ENCODE results near the gene ZNF329. TPM values are rescaled to one million over a fixed set of nuclear protein-coding genes. Genes with fewer than 3 reads are reported as not detected.

Gene ZNF329
- total and polyA plus RNA-seq, 9 of the 15 experiments (the other 6 are each of a cell fraction or from before 2014, with no cell fraction given) = 0.21 to 3.6 (median 2.2) TPM

DNA sequence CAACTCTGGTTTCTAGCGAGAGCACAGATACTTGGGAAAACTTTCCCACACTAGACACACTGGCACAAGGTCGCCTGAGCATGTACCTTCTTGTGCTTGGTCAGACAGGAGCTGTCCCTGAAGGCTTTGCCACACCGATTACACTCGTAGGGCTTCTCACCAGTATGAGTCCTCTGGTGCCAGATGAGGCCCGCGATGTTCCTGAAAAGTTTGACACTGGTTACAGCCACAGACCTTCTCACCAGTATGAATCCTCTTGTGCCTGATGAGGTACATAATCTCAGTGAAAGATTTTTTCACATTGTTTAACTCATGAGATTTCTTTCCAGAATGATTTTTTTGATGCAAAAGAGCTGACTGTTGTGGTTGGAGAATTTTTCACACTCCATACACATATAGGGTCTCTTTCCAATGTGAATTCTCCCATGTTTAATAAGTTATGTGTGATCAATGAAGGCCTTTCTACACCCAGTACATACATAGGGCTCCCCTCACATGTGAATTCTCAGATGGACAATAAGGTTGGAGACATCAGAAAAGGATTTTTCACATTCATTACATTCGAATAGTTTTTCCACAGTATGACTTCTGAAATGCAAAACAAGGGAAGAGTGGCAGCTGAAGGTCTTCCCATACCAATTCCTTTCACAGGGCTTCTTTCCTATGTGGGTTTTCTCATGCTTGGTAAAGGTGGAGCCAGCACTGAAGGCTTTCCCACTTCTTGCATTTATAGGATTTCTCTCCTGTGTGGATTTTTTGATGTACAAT lies 42.6 kb downstream of the ZNF329 start (continued):
- no peak for TF ChIP-seq E2F6 (IDR thresholded peaks at IDR 0.05; ENCODE audit: borderline replicate concordance in 1 of 2, extremely low read depth in 1 of 2, insufficient read depth in 1 of 2, insufficient read length in 1 of 2, low read depth in 1 of 2, low read length in 1 of 2, poor library complexity in 1 of 2, severe bottlenecking in 1 of 2)
- TF ChIP-seq, protein P1, sequence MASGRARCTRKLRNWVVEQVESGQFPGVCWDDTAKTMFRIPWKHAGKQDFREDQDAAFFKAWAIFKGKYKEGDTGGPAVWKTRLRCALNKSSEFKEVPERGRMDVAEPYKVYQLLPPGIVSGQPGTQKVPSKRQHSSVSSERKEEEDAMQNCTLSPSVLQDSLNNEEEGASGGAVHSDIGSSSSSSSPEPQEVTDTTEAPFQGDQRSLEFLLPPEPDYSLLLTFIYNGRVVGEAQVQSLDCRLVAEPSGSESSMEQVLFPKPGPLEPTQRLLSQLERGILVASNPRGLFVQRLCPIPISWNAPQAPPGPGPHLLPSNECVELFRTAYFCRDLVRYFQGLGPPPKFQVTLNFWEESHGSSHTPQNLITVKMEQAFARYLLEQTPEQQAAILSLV (tag; IDR thresholded peaks at IDR 0.05) = no peak

DNA sequence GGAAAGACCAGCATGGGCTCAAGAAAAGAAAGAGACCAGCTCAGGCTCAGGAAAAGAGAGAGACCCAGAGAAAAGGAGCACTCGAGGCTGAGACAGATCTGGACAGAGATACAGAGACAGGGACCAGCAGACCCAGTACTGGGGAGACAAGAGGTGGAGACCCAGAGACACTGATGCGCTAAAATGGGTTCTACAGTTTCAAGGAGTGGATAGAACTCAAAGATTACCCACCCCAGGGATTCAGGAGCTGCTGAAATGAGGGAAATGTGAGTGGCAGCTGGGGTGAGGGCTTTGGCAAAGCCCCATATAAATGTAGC lies 51.9 kb downstream of the ZNF329 start:
- H3K4me3 ChIP-seq = peak overlapping the region; percentile 49
- CTCF ChIA-PET (ENCODE audit: low intra/inter-chr PET ratio) = no interaction called here
- TF ChIP-seq ZEB2 (IDR thresholded peaks at IDR 0.05) (no peak), YY1 (IDR thresholded peaks at IDR 0.05; ENCODE audit: borderline replicate concordance in 1 of 3, control insufficient read depth in 1 of 3, extremely low read depth in 1 of 3, insufficient read depth in 3 of 3, insufficient read length in 1 of 3, insufficient replicate concordance in 2 of 3, low read depth in 1 of 3, low read length in 2 of 3) (no peak)
- no TSS peak for BruUV-seq (replicated peaks)
- no peaks in the 10 kb centered on the region for H4K20me1 ChIP-seq (replicated peaks; ENCODE audit: control insufficient read depth, insufficient read depth, low read length)
- peak overlapping the region; percentile 25; the same call in 1 of the 2 replicates for H2AFZ ChIP-seq (ENCODE audit: low read depth, low read length)
- H3K9me1 ChIP-seq (ENCODE audit: control insufficient read depth, insufficient read depth, low read length) = no peaks in the 10 kb centered on the region
- H3K4me2 ChIP-seq (ENCODE audit: insufficient read depth, low read length) = peak overlapping the region; percentile 48
- no peaks in the 10 kb centered on the region for H3K27me3 ChIP-seq (ENCODE audit: control insufficient read depth in 2 of 2, insufficient read depth in 2 of 2, low read length in 2 of 2)
- H3K36me3 ChIP-seq (ENCODE audit: control insufficient read depth, insufficient read depth, low read length) = no peaks in the 10 kb centered on the region
- H3K27ac ChIP-seq (ENCODE audit: extremely low read depth, low read depth, low read length) = no peak overlapping the region
- FAIRE-seq = no peak
- peaks cover 0 to 6% of the 10 kb centered on the region in 2 experiments; a peak in 1 of 5 replicates for H3K4me1 ChIP-seq (replicated peaks in 1 of 2; ENCODE audit: control insufficient read depth in 2 of 2, insufficient read depth in 2 of 2, low read length in 2 of 2)
- H3K79me2 ChIP-seq (ENCODE audit: control insufficient read depth, insufficient read depth, low read length) = no peaks in the 10 kb centered on the region
- WGBS (ENCODE audit: insufficient coverage, low coverage, missing lambda C conversion rate) = 0% methylated on average over 2 of the region's 2 CpGs
- DNase-seq (ENCODE audit: extremely low read depth in 1 of 4, low spot score in 3 of 4) = no peak
- no peak for ATAC-seq
- in situ Hi-C loops (cut with MboI) (no loop called here), intact Hi-C loops (cut with micrococcal nuclease) (no loop called here)
- H3K9me3 ChIP-seq (replicated peaks; ENCODE audit: control insufficient read depth, insufficient read depth, low read depth, low read length) = 0 out of 2 replicates have a peak, but pooled peaks cover 2% of the 10 kb centered on the region
- POLR2A ChIA-PET = interaction anchor here (0.5 kb wide), 1 partner anchor 644 kb away, joined by 3 read pairs; no protein-coding TSS in a partner anchor
- H3K9ac ChIP-seq (ENCODE audit: insufficient read depth in 1 of 2, low read depth in 2 of 2, low read length in 2 of 2) = no peak overlapping the region

Measured in K562 (cell line).